Heart left ventricle (tissue), 13 donors: ENCODE data around the gene NUBPL.

Experiments used
- CTCF ChIP-seq, 12 donors: fragments of 200-600 bp; sonication (generic) in 4 of 12; IDR thresholded peaks; one replicate each; pipeline versions ENCODE4 v1.5.0 to v1.8.0; 2018 to 2022; ENCODE audit warnings: antibody characterized with exemption in 12 of 12, mild to moderate bottlenecking in 5 of 12
- POLR2A ChIP-seq, 2 donors: fragments of 450-650 bp; IDR thresholded peaks; one replicate each; pipeline ENCODE4 v1.6.1; 2017; ENCODE audit warnings: antibody characterized with exemption in 2 of 2, mild to moderate bottlenecking in 2 of 2, moderate library complexity in 2 of 2
- donor health status: ischemic (EF 13 %, LVEDD 7.1; RV severe dilation, severe dysfunction).
- donor health status: DM: no; HTN: yes; CAD: no.
- donor health status: DM: no; HTN: no; CAD: no.
- donor health status: ischemic (EF 25% LVEDD 6.9; RV normal size, moderate dysfunction).
- donor health status: ischemic (EF 25% LVEDD 5.7; RV mildly dilated, moderate dysfunction).
- donor health status: ischemic (EF 35%, LVEDD 5.7; RV mildly dilated, moderate dysfunction).
- donor health status: nonischemic (EF 11% LVEDD 7.7; RV severe dilation, severe dysfunction).
- donor health status: DM: yes; HTN: yes; CAD: no.
- donor health status: PGD.
- donor health status: ischemic (EF 29% LVEDD 5.4; RV normal size, mild dysfunction).
- donor health status: nonischemic (EF 23%, LVEDD 6.1; RV moderate dilation, normal function).

DNA sequence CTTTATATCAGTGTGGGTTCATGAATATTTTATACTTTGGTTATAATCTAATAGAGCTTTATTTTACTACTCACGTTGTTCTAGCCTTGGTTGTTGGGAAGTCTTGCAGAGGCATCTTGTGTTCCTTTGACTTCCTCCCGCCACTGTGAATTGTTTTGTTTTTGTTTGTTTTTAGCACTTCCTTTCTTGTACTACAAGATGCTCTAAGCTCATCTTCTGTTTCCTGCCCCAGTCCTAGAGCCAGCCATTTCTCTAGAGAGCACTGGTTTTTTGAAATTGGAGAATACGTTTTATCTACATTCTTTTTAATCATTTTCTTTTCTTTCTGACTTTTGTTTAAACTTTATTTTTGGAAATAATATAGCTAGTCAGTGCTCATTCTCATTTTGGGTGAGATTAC is 15.9 kb upstream of the NUBPL start:
- TF ChIP-seq POLR2A (IDR thresholded peaks at IDR 0.05) (no peak), CTCF (IDR thresholded peaks at IDR 0.05) (no peak)
